IMR-90 (cell line): Measurements from ENCODE around the gene DLX3. TPM values are rescaled to one million over a fixed set of nuclear protein-coding genes. Genes with fewer than 3 reads are reported as not detected.

Experiments
- ATAC-seq: fragments of 200-7000 bp; cut with Tn5 transposase; 2 replicates; pipeline ENCODE4 v1.9.1; 2020; ENCODE audit warnings: low read depth, mild to moderate bottlenecking, moderate library complexity
- BruUV-seq: library from RNA; stranded (reverse); fragments of 400-500 nt; replicated peaks from 2 replicates; lab custom pipeline; 2021; lab: Mats Ljungman, UMichigan
- CTCF ChIA-PET: fragments of 300-600 bp; formaldehyde crosslinking; extraction: SDS; loops from one replicate; lab custom pipeline; 2021; ENCODE audit warnings: antibody characterized with exemption; lab: Yijun Ruan, JAX
- POLR2A ChIA-PET: fragments of 300-600 bp; sonication (Branson Sonifier 250); formaldehyde crosslinking; loops from one replicate; lab custom pipeline; 2022; ENCODE audit warnings: antibody characterized with exemption; ENCODE audit not compliant: unreplicated experiment; lab: Charles Lee
- DNase-seq: peaks from one replicate; pipeline ENCODE4 v3.0.0; 2013
- H2AFZ ChIP-seq: replicated peaks from 2 replicates; pipeline ENCODE3; 2013; ENCODE audit warnings: low read length, mild to moderate bottlenecking; ENCODE audit not compliant: poor library complexity
- H2AK5ac ChIP-seq: 2 replicates; pipeline ENCODE4 v1.6.1; 2013; ENCODE audit warnings: low read depth, low read length, inconsistent platforms
- H2AK9ac ChIP-seq: replicated peaks from 2 replicates; pipeline ENCODE3; 2013; ENCODE audit warnings: mild to moderate bottlenecking, low read depth, low read length, moderate library complexity; ENCODE audit not compliant: poor library complexity
- H2BK120ac ChIP-seq: 2 replicates; pipeline ENCODE4 v1.6.1; 2013; ENCODE audit warnings: low read depth, low read length, inconsistent platforms
- H2BK15ac ChIP-seq: 3 replicates; pipeline ENCODE4 v1.6.1; 2013; ENCODE audit warnings: low read depth, low read length, inconsistent platforms
- H2BK20ac ChIP-seq: 2 replicates; pipeline ENCODE4 v1.6.1; 2013; ENCODE audit warnings: low read depth, mild to moderate bottlenecking, inconsistent platforms, low read length, moderate library complexity
- H2BK5ac ChIP-seq: 2 replicates; pipeline ENCODE4 v1.6.1; 2013; ENCODE audit warnings: mild to moderate bottlenecking, low read depth, low read length, inconsistent platforms; ENCODE audit not compliant: poor library complexity, severe bottlenecking
- H3K14ac ChIP-seq: replicated peaks from 2 replicates; pipeline ENCODE4 v1.6.1; 2013; ENCODE audit warnings: low read depth, low read length, inconsistent platforms
- H3K18ac ChIP-seq: 2 replicates; pipeline ENCODE4 v1.6.1; 2013; ENCODE audit warnings: low read depth, low read length, control low read depth
- H3K23ac ChIP-seq: 2 replicates; pipeline ENCODE4 v1.6.1; 2013; ENCODE audit warnings: low read depth, low read length, inconsistent platforms
- H3K27ac ChIP-seq: 2 replicates; pipeline ENCODE4 v1.5.1; 2013; ENCODE audit warnings: mild to moderate bottlenecking, control low read depth, low read length; ENCODE audit not compliant: insufficient read depth
- H3K27me3 ChIP-seq: 2 replicates; pipeline ENCODE4 v1.6.1; 2013; ENCODE audit warnings: low read length; ENCODE audit not compliant: control insufficient read depth, insufficient read depth
- H3K36me3 ChIP-seq: 2 replicates; pipeline ENCODE4 v1.6.1; 2013; ENCODE audit warnings: low read length, mixed read lengths; ENCODE audit not compliant: control insufficient read depth, insufficient read depth
- H3K4ac ChIP-seq: 2 replicates; pipeline ENCODE4 v1.6.1; 2013; ENCODE audit warnings: low read depth, low read length, inconsistent platforms
- H3K4me1 ChIP-seq: 2 replicates; pipeline ENCODE4 v1.6.1; 2013; ENCODE audit warnings: low read length, mixed read lengths; ENCODE audit not compliant: control insufficient read depth, insufficient read depth
- H3K4me2 ChIP-seq: 2 replicates; pipeline ENCODE4 v1.6.1; 2013; ENCODE audit warnings: low read depth, mild to moderate bottlenecking, control low read depth, low read length, moderate library complexity
- H3K4me3 ChIP-seq: 2 replicates; pipeline ENCODE4 v1.5.1; 2013; ENCODE audit warnings: low read depth, mild to moderate bottlenecking, control low read depth, low read length, moderate library complexity; ENCODE audit not compliant: insufficient read depth
- H3K56ac ChIP-seq: 2 replicates; pipeline ENCODE4 v1.6.1; 2013; ENCODE audit warnings: low read length, inconsistent platforms; ENCODE audit not compliant: insufficient read depth; ENCODE audit errors: extremely low read depth
- H3K79me1 ChIP-seq, 2 experiments: 2 replicates each; pipeline ENCODE4 v1.6.1; 2013; ENCODE audit warnings: low read length in 2 of 2, inconsistent platforms in 1 of 2, low read depth in 1 of 2
- H3K9ac ChIP-seq: 2 replicates; pipeline ENCODE4 v1.6.1; 2013; ENCODE audit warnings: low read depth, low read length, control low read depth
- H3K9me1 ChIP-seq: 2 replicates; pipeline ENCODE4 v1.6.1; 2013; ENCODE audit warnings: low read length, inconsistent platforms; ENCODE audit not compliant: insufficient read depth
- H3K9me3 ChIP-seq: 2 replicates; pipeline ENCODE4 v1.6.1; 2013; ENCODE audit warnings: low read length; ENCODE audit not compliant: control insufficient read depth, insufficient read depth
- H4K20me1 ChIP-seq: 2 replicates; pipeline ENCODE4 v1.6.1; 2013; ENCODE audit warnings: low read length, inconsistent platforms; ENCODE audit not compliant: insufficient read depth
- H4K5ac ChIP-seq: 2 replicates; pipeline ENCODE4 v1.6.1; 2013; ENCODE audit warnings: mild to moderate bottlenecking, low read depth, low read length, control low read depth
- H4K8ac ChIP-seq, 2 experiments: 2 replicates each; pipeline ENCODE4 v1.6.1; 2013; ENCODE audit warnings: low read depth in 2 of 2, low read length in 2 of 2, control low read depth in 1 of 2, inconsistent platforms in 1 of 2
- H4K91ac ChIP-seq: 2 replicates; pipeline ENCODE4 v1.6.1; 2013; ENCODE audit warnings: low read depth, low read length, inconsistent platforms; ENCODE audit not compliant: insufficient read depth
- MAFK ChIP-seq: IDR thresholded peaks from 2 replicates; pipeline ENCODE4 v1.6.1; 2012; ENCODE audit warnings: low read depth, low read length, improper control_type of control experiment
- RCOR1 ChIP-seq: IDR thresholded peaks from 2 replicates; pipeline ENCODE4 v1.6.1; 2012; ENCODE audit warnings: mild to moderate bottlenecking, low read length, improper control_type of control experiment; ENCODE audit not compliant: insufficient replicate concordance
- RFX5 ChIP-seq: IDR thresholded peaks from 2 replicates; pipeline ENCODE4 v1.8.0; 2012; ENCODE audit warnings: low read depth, mild to moderate bottlenecking, low read length, moderate library complexity
- WGBS, 2 experiments: methylation state at CpG; one replicate each; pipeline versions ENCODE4 v1.1.5 to v1.1.7; 2013; ENCODE audit warnings: missing lambda C conversion rate in 2 of 2; ENCODE audit not compliant: insufficient read length in 1 of 2; ENCODE audit errors: extremely low coverage in 2 of 2; 5-methylcytosine and 5-hydroxymethylcytosine counted together
- dilution Hi-C: fragments of 300-500 bp; cut with HindIII; formaldehyde crosslinking; loops from one replicate; pipeline ENCODE4 v1.14.3; 2018; ENCODE audit warnings: low sequenced_read_pairs; ENCODE audit not compliant: unreplicated experiment
- in situ Hi-C: fragments of 300-500 bp; cut with MboI; formaldehyde crosslinking; loops from 3 replicates; pipeline ENCODE4 v1.14.3; 2019; ENCODE audit warnings: low sequenced_read_pairs, inconsistent platforms, mixed read lengths
- intact Hi-C: fragments of 100-400 bp; cut with micrococcal nuclease; formaldehyde crosslinking; loops from 2 replicates; pipeline ENCODE4 v1.10.0; 2022
- polyA plus RNA-seq, 3 experiments: library from polyadenylated mRNA; depleted of rRNA; stranded (reverse); fragments of >200 nt; gene quantifications; 2 replicates each; pipeline ENCODE4 v1.2.3, GENCODE V29; 2012; ENCODE audit warnings: low replicate concordance in 1 of 3
- total RNA-seq: library from RNA; depleted of rRNA; stranded (reverse); fragments of >200 nt; gene quantifications from 2 replicates; pipeline ENCODE4 v1.2.3, GENCODE V29; 2012
- TF ChIP-seq, protein P1 (sequence below): conservative IDR thresholded peaks from 2 replicates; pipeline ENCODE4 v1.5.1; 2012; ENCODE audit warnings: mild to moderate bottlenecking, low read depth, low read length, improper control_type of control experiment
- TF ChIP-seq, protein P2 (sequence below): fragments of 150-350 bp; IDR thresholded peaks from 2 replicates; pipeline ENCODE4 v1.6.1; 2017; ENCODE audit warnings: mild to moderate bottlenecking, antibody characterized with exemption, low read length, low read depth

DLX3 gene
- total and polyA plus RNA-seq, 2 of the 4 experiments (the other 2 are of a cell fraction), result not detected

DNA sequence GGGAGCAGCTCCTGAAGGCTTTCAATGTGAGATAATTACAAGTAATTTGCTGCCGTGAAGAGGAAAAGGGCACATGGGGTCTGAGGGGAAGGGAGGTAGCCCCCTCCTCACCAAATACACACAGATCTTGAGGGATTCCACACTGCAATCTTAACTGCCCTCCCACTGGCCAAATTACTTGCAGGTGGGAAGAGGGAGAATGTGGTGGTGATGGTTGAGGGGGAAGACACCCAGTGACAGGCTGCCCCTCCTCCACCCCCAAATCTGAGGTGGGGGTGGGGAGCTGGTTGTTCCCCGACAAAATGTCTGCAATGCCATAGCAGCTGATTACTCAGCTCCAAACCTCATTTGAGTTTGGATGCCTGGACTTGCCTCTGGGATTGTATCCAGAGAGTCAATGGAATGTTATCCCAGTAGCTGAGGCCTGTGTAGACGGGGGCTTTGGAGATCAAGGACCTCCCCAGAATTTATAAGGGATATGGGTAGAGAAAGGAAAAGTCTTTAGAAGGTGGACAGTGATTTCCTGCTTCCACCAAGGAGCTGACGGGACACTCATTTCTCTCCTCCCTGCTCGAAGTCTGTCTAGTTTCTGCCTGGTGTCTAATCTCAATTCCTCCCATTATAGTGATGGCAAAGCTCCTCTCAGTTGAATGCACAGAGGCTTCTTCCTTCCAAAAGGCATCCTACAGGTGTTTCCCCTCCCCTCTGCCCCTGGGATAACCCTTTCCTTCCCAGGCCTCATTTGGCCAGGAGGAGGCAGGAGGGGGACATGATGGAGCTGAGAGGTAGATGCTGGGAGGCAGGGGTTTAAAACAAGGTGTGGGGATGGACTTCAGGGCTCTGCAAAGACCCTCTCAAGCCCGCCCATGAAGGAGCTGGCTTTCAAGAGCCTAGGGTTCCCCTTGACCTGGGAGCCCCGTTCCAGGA is 17.3 kb downstream of the DLX3 start:
- in situ Hi-C loops, result no loop called here
- Histone ChIP-seq H3K9me3 (peaks cover 3% of the 10 kb centered on the region; the same call in 1 of the 2 replicates), H2AK9ac (no peak overlapping the region), H4K20me1 (no peaks in the 10 kb centered on the region; the same call in 1 of the 2 replicates), H3K56ac (no peak overlapping the region), H3K14ac (no peak overlapping the region), H3K36me3 (no peaks in the 10 kb centered on the region), H3K27ac (no peak overlapping the region), H3K18ac (no peak overlapping the region), H4K91ac (no peak overlapping the region), H3K9me1 (no peaks in the 10 kb centered on the region; the same call in 1 of the 2 replicates), H3K4ac (no peak overlapping the region), H2BK120ac (no peak overlapping the region), H3K9ac (no peak overlapping the region), H3K79me1 (no peaks in the 10 kb centered on the region), H3K4me2 (no peak overlapping the region), H2AFZ (no peak overlapping the region), H4K8ac (no peak overlapping the region), H3K27me3 (peaks cover 94% of the 10 kb centered on the region), H2BK20ac (no peak overlapping the region), H3K4me1 (no peaks in the 10 kb centered on the region; the same call in 1 of the 2 replicates), H2AK5ac (no peak overlapping the region), H3K23ac (no peak overlapping the region), H2BK5ac (no peak overlapping the region), H4K5ac (no peak overlapping the region), H3K4me3 (no peak overlapping the region), H2BK15ac (no peak overlapping the region)
- no peak for TF ChIP-seq RCOR1
- TF ChIP-seq MAFK, result no peak
- TF ChIP-seq RFX5, result no peak
- TF ChIP-seq, protein P1, sequence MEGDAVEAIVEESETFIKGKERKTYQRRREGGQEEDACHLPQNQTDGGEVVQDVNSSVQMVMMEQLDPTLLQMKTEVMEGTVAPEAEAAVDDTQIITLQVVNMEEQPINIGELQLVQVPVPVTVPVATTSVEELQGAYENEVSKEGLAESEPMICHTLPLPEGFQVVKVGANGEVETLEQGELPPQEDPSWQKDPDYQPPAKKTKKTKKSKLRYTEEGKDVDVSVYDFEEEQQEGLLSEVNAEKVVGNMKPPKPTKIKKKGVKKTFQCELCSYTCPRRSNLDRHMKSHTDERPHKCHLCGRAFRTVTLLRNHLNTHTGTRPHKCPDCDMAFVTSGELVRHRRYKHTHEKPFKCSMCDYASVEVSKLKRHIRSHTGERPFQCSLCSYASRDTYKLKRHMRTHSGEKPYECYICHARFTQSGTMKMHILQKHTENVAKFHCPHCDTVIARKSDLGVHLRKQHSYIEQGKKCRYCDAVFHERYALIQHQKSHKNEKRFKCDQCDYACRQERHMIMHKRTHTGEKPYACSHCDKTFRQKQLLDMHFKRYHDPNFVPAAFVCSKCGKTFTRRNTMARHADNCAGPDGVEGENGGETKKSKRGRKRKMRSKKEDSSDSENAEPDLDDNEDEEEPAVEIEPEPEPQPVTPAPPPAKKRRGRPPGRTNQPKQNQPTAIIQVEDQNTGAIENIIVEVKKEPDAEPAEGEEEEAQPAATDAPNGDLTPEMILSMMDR, result no peak
- TF ChIP-seq, protein P2, sequence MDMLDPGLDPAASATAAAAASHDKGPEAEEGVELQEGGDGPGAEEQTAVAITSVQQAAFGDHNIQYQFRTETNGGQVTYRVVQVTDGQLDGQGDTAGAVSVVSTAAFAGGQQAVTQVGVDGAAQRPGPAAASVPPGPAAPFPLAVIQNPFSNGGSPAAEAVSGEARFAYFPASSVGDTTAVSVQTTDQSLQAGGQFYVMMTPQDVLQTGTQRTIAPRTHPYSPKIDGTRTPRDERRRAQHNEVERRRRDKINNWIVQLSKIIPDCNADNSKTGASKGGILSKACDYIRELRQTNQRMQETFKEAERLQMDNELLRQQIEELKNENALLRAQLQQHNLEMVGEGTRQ, result no peak
- no peak for DNase-seq
- no TSS peak for BruUV-seq
- ATAC-seq, result 0 out of 2 replicates have a peak, but pooled peaks have one; percentile 21
- ChIA-PET CTCF (interaction anchor here (1.1 kb wide), 1 partner anchor 26 kb away, joined by 3 read pairs; no protein-coding TSS in a partner anchor), POLR2A (no interaction called here)
- no CpG with 5 or more reads among the region's 7 CpGs for WGBS, 2 experiments
- dilution Hi-C loops, result no loop called here
- intact Hi-C loops, result no loop called here
